NCI-H2196 (cell line): ENCODE results near the gene RASA4B.
"Not testable (repeated sequence)": the region's sequence is repeated elsewhere in the genome, so short reads cannot be mapped to it uniquely, and the experiment has no call there.

ENCODE experiments used
- DNase-seq: peaks from one replicate; lab custom pipeline; 2025; ENCODE audit not compliant: unreplicated experiment; lab: John Stamatoyannopoulos, UW

Gene RASA4B

DNA sequence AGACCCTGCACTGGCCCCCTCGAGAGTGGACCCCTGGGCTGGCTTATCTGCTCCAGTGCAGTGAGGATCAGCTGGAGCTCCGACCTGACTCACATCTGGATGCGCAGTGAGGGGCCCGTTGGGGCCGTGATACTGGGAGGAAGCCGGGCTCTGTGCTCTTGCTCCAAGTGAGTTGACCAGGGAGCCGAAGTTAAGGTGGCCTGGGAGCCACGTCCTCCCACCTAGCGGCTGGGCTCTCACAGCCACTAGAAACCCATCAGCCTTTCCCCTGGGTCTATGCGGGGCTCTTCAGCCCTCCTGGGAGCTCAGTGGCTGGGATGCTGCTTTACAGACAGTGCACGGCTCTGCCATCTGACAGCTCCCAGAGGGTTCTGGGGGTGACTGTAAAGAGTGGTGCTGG is 62.0 kb downstream of the RASA4B start:
- DNase-seq, result no peak

DNA sequence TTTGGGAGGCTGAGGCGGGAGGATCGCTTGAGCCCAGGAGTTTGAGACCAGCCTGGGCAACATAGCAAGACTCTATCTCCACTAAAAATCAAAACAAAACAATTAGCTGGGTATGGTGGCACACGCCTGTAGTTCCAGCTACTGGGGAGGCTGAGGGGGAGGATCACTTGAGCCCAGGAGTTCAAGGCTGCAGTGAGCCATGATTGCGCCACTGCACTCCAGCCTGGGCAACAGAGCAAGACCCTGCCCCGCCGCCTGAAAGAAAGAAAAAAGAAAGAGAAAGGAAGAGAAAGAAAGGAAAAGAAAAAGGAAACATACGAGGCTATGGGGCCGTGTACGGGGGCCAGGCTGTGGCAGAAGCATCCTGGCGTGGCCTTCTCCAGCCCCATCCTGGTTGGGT is 62.6 kb downstream of the RASA4B start:
- not testable (repeated sequence) for DNase-seq

DNA sequence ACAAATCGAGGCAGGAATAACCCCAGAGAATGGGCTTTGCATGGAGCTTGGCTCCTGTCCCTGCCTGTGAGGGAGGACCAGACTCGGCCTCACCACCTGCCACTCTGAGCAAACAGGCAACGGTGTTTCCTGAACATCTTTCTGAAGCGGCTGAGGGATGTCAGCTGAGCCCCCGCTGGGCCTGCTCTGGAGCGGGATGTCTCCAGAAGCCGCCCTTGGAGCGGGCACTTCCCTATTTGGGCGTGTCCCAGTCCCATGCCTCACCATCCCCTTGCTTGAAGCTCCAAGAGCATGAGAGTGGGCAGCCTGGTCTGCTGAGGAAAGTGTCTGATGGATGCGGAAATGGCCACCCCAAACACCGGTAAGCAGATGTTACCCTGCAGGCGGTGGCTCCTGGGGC is 63.1 kb downstream of the RASA4B start:
- peak; percentile 48 for DNase-seq

DNA sequence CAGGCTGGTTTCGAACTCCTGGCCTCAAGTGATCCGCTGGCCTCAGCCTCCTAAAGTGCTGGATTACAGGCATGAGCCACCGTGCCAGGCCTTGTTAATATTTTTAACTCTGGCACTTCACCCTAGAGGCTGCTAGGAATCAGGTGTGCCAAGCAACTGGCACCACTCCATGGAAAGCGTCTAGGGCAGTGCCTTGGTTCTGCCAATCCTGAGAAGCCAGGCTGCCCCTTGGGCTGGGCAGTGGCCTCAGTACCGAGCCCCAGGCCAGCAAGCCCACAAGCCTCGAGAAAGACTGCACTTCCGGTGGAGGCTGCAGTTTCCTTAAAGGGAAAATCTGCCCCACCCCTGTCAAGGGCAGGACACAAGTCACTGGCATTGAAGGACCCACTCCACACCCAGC is 64.3 kb downstream of the RASA4B start:
- DNase-seq, result no peak

DNA sequence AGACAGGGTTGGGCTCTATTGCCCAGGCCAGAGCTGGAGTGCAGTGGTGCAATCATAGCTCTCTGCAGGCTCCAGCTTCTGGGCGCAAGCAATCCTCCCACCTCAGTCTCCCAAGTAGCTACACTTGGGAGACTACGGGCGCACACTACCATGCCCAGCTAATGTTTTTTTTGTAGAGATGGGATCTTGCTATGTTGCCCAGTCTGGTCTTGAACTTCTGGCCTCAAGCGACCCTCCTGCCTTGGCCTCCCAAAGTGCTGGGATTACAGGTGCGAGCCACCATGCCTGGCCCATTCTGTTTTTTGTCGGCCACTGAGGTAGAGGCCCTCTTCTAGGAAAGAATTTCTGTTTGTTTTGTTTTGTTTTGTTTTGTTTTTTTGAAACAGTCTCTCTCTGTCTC is 65.1 kb downstream of the RASA4B start:
- DNase-seq, result no peak

DNA sequence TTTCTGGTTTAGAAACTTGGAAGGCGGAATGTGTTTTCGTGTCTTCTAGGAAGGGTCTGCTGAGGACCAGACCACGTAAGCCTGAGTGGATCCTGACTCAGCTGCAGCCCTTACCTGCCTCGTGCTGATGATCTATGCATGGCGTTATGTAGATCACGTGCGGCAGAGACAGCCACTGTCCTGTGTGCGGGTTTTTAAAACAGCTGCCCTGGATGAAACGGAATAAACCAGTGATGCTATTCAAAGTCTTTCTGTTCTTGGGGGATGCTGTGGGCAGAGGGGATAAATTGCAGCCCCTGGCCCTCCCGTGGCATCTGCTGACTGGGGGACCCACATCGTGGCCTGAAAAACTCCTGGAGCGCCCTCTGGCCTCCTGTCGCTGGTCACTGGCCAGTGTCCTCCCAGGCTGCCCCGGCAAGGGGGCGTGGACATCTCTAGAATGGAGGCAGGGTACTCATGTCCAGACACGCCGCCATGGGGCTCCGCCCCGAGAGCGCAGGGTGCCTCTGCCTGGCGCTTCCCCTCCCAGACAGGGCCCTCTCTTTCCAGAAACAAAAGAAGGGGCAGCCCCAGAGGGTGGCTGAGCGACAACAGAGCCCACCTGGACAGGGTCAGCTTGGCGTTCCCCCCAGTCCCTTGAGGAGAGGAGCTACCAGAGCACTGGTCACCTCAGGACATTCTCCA is 66.1 kb downstream of the RASA4B start:
- DNase-seq, result no peak

DNA sequence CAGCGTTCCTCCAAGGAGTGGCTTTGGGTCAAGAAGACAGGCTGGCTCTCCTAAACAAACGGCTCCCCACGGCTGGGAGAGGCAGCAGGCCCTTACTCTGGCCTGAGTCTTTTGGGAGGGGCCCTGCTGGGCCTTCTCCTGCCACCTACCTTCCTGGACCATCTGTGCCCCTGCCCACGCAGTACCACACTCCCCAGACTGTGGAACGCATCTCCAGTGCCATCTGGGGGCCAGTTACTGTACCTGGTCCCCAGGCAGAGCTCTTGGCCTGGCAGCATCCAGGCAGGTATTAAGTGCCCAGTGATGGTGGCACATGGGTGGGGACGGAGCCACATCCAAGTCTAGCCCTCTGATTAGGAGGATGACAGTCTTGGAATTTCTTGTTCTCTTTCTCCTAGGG is 67.3 kb downstream of the RASA4B start:
- peak; percentile 15 for DNase-seq

DNA sequence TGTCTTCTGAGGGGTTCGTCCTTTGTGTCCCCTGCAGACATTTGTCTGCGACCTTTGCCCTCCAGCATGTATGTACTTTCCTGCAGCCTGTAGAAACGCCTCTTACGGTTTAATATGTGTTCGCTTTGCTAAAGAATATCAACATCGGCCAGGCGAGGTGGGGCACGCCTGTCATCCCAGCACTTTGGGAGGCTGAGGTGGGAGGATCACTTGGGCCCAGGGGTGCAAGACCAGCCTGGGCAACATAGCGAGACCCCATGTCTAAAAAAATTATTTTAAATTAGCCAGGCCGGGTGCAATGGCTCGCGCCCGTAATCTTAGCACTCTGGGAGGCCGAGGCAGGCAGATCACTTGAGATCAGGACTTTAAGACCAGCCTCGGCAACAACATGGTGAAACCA is 68.4 kb downstream of the RASA4B start:
- DNase-seq, result no peak

DNA sequence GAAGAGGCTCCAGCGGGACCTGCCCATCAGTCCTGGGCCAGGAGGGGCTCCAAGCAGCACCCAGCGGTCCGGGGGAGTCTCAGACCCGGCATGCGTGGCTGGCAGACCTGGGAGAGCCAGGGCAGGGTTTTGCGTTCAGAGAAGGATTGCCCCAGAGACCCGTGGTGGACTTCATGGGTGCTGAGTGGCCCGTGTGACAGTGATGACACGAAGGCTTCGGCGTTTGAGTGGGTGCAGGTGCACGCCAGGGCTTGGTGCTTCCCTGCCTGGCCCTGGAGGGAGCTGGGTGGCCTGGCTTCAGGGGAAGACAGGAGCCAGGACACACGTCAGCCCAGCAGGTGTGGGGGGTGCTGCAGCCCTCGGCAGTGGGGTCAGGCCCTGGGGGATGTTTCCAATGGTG is 70.3 kb downstream of the RASA4B start:
- no peak for DNase-seq

DNA sequence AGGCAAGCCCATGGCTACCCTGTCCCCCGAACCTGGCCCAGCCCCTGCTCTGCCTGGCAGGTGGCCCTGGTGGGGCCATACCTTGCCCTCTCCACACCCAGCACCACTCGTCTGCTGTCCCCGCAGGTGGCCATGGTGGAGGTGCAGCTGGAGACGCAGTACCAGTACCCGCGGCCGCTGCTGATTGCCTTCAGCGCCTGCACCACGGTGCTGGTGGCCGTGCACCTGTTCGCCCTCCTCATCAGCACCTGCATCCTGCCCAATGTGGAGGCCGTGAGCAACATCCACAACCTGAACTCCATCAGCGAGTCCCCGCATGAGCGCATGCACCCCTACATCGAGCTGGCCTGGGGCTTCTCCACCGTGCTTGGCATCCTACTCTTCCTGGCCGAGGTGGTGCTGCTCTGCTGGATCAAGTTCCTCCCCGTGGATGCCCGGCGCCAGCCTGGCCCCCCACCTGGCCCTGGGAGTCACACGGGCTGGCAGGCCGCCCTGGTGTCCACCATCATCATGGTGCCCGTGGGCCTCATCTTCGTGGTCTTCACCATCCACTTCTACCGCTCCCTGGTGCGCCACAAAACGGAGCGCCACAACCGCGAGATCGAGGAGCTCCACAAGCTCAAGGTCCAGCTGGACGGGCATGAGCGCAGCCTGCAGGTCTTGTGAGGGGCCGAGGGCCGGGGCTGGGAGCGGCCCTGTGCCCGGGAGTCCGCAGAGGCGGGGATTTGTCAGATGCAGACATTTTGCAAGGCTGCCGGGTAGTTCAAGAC is 71.0 kb downstream of the RASA4B start:
- no peak for DNase-seq

DNA sequence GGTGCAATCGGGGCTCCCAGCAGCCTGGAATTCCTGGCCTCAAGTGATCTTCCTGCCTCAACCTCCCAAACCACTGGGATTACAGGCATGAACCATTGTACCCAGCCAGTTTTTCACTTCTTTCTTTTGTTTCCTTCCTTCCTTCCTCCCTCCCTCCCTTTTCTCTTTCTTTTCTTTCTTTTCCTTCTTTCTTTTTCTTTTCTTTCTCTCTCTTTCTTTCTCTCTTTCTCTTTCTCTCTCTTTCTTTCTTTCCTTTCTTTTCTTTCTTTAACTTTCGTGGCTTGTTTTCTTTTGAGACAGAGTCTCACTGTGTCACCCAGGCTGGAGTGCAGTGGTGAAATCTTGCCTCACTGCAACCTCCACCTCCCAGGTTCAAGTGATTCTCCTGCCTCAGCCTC is 71.9 kb downstream of the RASA4B start:
- no peak for DNase-seq

DNA sequence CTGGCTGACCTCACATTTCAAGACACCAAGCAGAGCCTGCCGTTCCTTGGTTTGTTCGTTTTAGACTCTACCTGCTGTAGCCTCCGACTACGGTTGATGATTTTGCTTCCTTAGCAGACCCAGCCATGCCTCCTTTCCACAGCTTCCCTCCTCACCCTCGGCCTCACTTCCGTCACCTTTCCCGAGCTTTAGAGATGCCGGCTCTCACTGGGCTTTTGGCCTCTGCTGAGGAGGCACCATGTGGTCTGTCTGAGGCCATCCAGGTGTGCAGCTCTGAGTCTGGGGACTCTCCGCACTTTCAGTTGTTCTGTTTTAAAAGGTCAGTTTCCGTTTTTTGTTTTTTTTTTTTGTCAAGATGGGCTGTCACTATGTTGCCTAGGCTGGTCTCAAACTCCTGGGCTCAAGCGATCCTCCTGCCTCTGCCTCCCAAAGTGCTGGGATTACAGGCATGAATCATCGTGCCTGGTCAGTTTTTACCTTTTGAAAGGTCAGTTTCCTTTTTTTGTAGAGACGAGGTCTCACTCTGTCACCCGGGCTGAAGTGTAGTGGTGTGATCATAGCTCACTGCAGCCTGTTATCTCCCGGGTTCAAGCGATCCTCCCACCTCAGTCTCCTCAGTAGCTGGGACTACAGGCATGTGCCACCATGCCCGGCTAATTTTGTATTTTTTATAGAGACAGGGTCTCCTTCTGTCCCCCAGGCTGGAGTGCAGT is 72.5 kb downstream of the RASA4B start:
- no peak for DNase-seq

DNA sequence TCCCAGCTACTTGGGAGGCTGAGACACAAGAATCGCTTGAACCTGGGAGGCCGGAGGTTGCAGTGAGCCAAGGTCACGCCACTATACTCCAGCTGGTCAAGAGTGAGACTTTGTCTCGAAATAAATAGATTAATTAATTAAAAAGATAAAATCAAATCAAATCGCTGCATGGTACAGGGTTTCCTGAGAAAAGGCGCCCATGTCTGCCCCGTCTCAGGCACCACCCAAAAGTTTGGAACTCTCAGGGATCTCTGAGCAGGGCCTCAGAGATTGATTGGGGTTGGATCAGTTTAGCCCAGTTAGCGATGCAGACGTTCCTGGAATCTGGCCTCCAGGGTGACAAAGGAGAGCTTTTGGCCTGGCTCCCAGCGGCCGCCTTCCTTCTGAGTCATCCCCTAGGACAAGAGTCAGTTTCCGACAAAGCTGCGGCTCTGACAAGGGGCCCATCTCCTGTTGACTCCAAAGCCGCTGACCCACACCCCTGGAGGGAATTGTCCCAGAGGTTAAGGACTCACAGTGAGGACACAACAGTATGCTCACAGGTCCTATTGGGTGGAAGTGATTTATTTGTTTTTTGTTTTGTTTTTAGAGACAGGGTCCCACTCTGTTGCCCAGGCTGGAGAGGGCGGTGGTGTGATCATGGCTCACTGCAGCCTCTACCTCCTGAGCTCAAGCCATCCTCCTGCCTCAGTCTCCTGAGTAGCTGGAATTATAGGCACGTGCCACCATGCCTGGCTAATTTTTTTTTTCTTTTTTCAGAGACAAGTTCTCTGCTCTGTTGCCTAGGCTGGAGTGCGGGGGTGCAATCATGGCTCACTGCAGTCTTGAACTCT is 77.4 kb downstream of the RASA4B start:
- peak; percentile 70 for DNase-seq

DNA sequence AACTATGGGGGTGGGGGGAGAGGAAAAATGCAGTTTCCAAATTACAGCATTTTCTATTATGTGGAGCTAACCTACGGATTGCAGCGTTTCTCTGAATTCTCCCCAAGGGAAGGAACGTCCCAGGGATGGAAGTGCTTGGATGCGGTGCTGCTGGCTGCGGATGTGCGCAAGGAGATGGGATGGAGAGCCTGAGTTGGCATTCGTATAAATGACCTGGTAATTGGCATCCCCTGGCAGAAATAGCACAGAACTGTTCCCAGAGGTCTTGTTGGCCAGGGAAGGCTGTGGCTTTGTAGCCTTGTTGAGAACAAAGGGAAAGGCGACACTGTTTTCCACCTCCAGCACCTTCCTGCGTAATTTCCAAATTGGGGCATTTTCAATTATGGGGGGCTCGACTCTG is 81.5 kb downstream of the RASA4B start:
- no peak for DNase-seq

DNA sequence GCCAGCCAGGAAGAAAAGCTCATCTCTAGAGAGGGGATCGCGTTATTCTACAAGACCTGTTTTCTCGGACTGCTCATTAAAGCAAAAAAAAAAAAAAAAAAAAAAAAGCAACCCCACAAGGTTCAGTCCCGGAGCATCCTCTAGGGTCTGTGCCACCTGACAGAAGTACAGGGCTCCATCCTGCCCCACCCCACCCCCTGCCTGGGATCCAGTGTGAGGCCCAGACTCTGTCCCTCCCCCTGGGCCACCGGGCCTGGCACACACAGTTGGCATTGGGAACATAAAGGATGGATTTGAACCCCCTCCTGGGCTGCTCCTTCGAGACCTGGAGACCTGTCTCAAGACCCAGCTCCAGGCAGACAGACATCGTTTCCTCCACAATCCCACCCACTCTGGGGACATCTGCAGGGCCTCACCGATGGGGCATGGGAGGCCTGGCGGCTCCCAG is 83.5 kb downstream of the RASA4B start:
- no peak for DNase-seq

DNA sequence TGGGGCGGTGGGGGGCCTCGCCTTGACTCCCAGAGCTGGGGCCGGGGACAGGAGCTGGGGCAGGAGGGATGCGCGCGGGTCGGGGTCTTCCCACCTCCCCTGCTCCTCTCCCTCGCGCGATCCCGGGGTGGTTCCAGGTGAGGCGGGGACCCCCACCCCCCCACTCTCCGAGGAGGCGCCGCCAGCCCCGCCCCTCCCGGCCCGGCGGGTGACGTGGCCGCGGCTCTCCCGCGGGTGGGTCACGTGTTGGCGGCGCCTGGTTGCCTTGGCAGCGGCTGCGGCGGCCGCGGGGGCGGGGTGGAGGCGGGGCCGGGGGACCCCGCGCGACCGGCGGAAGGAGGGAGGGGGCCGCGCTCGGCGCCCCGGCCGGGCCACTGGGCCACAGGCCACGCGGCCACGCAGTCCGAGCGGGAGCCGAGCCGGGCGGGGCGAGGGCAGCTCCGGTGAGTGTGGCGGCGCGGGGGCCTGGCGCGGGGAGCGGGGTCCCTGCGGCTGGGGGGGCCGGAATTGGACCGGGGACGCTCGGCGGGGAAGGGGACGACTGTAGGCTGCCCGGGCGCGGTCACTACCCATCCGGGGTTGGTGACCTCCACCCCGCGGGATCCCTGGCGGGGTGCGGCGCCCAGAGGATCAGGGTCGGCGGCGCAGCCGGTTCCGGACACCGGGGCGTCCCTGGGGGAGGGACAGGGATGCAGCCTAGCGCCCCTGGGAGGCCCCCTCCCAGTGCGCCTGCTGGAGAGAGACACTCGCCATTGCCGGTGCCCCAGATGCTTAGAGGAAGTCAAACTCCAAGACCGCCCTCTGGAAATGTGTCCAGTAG is 84.1 kb downstream of the RASA4B start, which contains the start of gene ORAI2:
Gene ORAI2, plus strand, starts transcription at position 357 of the 820 bp plus-strand sequence. CDS start 5,382 bp downstream, outside the sequence.
- DNase-seq, result peak; percentile 80
